Measurements from ENCODE around the gene C18orf32.

Gene C18orf32

DNA sequence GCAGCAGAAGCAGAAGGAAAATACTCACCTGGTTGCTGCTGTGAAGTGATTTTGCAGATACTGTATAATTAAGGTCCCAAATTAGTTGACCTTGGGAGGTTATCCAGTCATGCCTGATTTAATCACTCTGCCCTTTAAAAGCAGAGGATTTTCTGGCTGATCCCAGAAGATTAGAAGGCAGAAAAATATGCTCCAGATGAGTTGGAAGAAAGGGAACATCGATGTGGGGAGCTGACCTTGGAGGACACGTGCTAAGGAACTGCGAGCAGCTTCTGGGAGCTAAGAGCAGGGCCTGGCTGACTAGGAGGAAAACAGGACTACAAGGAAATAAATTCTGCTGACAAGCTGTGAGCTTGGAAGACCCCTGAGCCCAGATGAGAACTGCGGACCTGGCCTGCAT lies 13.3 kb downstream of the C18orf32 start:
- TF ChIP-seq TAF1 (IDR thresholded peaks at IDR 0.05; ENCODE audit: low read depth, low read length) = no peak
- TF ChIP-seq POU2F2 (IDR thresholded peaks at IDR 0.05; ENCODE audit: low read depth, low read length) = no peak
- TF ChIP-seq SPI1 (IDR thresholded peaks at IDR 0.05; ENCODE audit: low read depth, low read length) = no peak
- no peak for TF ChIP-seq POLR2AphosphoS5 (IDR thresholded peaks at IDR 0.05; ENCODE audit: low read depth, low read length)
- no peak for TF ChIP-seq PAX5 (IDR thresholded peaks at IDR 0.05; ENCODE audit: insufficient read depth, low read length, severe bottlenecking)
- TF ChIP-seq POLR2A (IDR thresholded peaks at IDR 0.05; ENCODE audit: low read depth, low read length) = no peak
- FAIRE-seq = no peak

DNA sequence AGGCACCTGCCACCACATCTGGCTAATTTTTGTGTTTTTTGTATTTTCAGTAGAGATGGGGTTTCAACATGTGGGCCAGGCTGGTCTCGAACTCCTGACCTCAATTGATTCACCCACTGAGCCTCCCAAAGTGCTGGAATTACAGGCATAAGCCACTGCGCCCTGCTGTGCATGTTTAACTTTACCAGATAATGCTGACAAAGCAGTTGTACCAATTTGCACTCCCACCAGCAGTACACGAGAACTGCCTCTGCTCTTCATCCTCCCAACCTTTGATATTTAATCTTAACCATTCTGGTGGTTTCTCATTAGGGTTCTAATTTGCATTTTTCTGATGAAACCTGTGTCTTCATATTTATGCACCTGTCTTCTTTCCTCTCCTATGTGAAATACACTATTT lies 14.6 kb downstream of the C18orf32 start:
- TF ChIP-seq POLR2A (IDR thresholded peaks at IDR 0.05; ENCODE audit: low read depth, low read length) (no peak), PAX5 (IDR thresholded peaks at IDR 0.05; ENCODE audit: insufficient read depth, low read length, severe bottlenecking) (no peak), TAF1 (IDR thresholded peaks at IDR 0.05; ENCODE audit: low read depth, low read length) (no peak), POU2F2 (IDR thresholded peaks at IDR 0.05; ENCODE audit: low read depth, low read length) (no peak)
- no peak for FAIRE-seq
- DNase-seq (ENCODE audit: insufficient read length, low spot score) = no peak

More for the DNA sequence above, 13.3 kb downstream of the C18orf32 start:
- DNase-seq (ENCODE audit: insufficient read length, low spot score) = no peak

DNA sequence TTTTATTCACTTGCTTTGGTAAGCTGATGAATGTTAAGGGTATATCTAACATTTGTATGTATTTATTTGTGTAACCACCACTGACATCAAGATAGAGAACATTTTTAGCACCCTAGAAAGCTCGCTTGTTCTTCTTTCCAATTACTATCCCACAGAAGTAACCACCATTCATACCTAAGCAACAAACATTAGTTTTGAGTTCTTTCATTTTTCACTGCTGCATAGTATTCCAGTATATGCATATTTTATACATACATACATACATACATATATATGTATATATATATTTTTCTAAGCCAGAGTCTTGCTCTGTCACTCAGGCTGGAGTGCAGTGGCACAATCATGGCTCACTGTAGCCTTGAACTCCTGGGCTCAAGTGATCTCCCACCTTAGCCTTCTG lies 15.5 kb downstream of the C18orf32 start:
- no peak for DNase-seq (ENCODE audit: insufficient read length, low spot score)
- FAIRE-seq = no peak
- TF ChIP-seq POU2F2 (IDR thresholded peaks at IDR 0.05; ENCODE audit: low read depth, low read length) = no peak
- TF ChIP-seq PAX5 (IDR thresholded peaks at IDR 0.05; ENCODE audit: insufficient read depth, low read length, severe bottlenecking) = no peak
- TF ChIP-seq SPI1 (IDR thresholded peaks at IDR 0.05; ENCODE audit: low read depth, low read length) = no peak
- TF ChIP-seq POLR2A (IDR thresholded peaks at IDR 0.05; ENCODE audit: low read depth, low read length) = no peak
- no peak for TF ChIP-seq TAF1 (IDR thresholded peaks at IDR 0.05; ENCODE audit: low read depth, low read length)
- TF ChIP-seq POLR2AphosphoS5 (IDR thresholded peaks at IDR 0.05; ENCODE audit: low read depth, low read length) = no peak

DNA sequence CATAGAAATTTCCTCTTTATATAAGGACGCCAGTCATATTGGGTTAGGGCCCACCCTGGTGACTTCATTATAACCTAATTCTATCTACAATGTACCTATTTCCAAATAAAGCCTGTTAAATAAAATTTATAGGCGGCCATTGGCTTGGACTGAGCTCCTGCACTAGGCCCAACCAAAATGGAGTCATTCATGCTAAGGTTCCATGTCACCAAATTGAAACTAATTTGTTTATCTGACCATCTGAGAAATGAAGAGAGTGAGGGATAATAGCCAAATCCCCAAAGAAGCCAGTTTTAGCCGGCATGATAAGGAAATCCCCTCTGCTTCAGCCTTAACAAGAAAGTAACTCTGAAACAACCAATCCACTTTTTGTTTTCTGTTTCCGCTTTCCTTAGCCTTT lies 19.4 kb downstream of the C18orf32 start:
- DNase-seq (ENCODE audit: insufficient read length, low spot score) = no peak
- FAIRE-seq = no peak
- TF ChIP-seq SPI1 (IDR thresholded peaks at IDR 0.05; ENCODE audit: low read depth, low read length) (no peak), POLR2AphosphoS5 (IDR thresholded peaks at IDR 0.05; ENCODE audit: low read depth, low read length) (no peak), TAF1 (IDR thresholded peaks at IDR 0.05; ENCODE audit: low read depth, low read length) (no peak), POLR2A (IDR thresholded peaks at IDR 0.05; ENCODE audit: low read depth, low read length) (no peak), PAX5 (IDR thresholded peaks at IDR 0.05; ENCODE audit: insufficient read depth, low read length, severe bottlenecking) (no peak), POU2F2 (IDR thresholded peaks at IDR 0.05; ENCODE audit: low read depth, low read length) (no peak)

DNA sequence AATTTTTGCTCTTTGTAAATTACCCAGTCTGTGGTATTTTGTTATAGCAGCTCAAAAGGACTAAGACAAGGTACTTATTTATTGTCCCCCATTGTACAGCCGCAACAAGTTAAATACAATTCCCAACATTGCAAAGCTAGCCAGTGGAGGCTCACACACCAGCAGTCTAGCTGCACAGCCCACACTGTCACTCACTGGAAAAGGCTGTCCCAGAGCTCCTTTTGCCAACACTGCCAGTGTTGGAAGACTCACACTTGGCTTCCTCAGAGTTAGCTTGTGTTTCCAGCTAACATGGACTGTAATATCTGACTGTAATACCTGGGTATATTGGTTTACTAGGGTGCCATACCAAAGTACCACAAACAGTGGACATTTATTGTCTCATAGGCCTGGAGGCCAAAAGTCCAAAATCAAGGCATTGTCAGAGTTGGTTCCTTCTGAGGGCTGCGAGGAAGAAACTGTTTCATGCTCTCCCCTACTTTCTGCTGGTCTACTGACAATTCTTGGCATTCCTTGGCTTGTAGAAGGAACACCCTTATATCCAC lies 19.9 kb downstream of the C18orf32 start:
- TF ChIP-seq SPI1 (IDR thresholded peaks at IDR 0.05; ENCODE audit: low read depth, low read length) (no peak), PAX5 (IDR thresholded peaks at IDR 0.05; ENCODE audit: insufficient read depth, low read length, severe bottlenecking) (no peak), TAF1 (IDR thresholded peaks at IDR 0.05; ENCODE audit: low read depth, low read length) (no peak), POLR2A (IDR thresholded peaks at IDR 0.05; ENCODE audit: low read depth, low read length) (no peak), POU2F2 (IDR thresholded peaks at IDR 0.05; ENCODE audit: low read depth, low read length) (no peak), POLR2AphosphoS5 (IDR thresholded peaks at IDR 0.05; ENCODE audit: low read depth, low read length) (no peak)
- DNase-seq (ENCODE audit: insufficient read length, low spot score) (no peak), FAIRE-seq (no peak)

DNA sequence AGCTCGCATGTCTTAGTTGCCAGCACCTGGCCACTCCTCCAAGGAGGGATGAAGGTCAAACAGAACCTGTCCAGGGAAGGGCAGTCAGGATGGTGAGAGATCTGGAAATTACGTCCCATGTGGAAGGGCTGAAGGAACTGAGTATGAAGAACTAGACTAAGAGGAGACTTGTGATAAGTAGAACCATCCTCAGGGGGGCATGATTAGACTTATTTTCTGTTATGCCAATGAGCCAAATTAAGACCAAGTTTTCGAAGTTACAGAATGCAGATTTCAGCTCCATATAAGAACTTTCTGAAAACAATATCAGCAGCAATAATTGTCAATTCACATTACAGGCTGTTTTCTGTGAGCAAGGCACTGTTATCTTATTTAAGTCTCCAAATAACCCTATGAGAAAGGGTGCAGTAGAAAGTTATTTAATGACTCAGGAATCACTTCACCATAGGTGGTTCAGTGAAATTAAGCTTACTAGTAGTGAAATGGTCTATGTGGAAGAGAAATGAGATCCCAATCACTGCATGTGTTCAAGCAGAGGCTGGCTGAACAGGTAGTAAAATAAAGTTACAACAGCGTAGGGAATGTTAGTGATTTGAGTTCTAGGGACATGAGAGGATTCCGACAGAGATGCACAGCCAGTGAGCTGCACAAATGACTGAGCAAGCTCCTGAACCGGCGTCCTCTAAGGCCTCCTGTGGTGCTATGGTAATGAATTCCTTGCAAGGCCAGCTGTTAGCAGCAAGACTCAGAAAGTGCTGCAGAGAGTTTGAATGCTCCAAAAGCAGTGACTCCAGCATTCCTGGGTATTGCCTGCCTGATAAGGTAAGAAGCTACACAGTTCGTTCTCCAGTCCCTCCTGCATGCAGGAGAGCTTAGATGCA lies 22.1 kb downstream of the C18orf32 start:
- no peak for DNase-seq (ENCODE audit: insufficient read length, low spot score)
- peak; percentile 38 for FAIRE-seq
- TF ChIP-seq POU2F2 (IDR thresholded peaks at IDR 0.05; ENCODE audit: low read depth, low read length) = no peak
- TF ChIP-seq TAF1 (IDR thresholded peaks at IDR 0.05; ENCODE audit: low read depth, low read length) = no peak
- no peak for TF ChIP-seq POLR2A (IDR thresholded peaks at IDR 0.05; ENCODE audit: low read depth, low read length)
- no peak for TF ChIP-seq PAX5 (IDR thresholded peaks at IDR 0.05; ENCODE audit: insufficient read depth, low read length, severe bottlenecking)
- TF ChIP-seq POLR2AphosphoS5 (IDR thresholded peaks at IDR 0.05; ENCODE audit: low read depth, low read length) = no peak
- no peak for TF ChIP-seq SPI1 (IDR thresholded peaks at IDR 0.05; ENCODE audit: low read depth, low read length)

DNA sequence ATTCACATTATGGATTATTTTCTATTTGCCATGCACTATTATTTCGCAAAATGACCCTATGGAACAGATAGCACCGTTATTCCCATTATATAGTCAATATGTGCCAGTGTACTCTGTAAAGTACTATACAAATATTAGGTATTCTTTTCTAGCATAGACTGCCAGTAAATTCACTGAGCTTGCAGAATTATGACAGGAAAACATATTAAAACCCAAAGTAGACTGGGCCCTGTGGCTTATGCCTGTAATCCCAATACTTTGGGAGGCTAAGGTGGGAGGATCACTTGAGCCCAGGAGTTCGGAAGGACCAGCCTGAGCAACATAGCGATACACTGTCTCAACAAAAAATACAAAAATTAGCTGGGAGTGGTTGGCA lies 25.4 kb downstream of the C18orf32 start:
- TF ChIP-seq POLR2AphosphoS5 (IDR thresholded peaks at IDR 0.05; ENCODE audit: low read depth, low read length) = no peak
- TF ChIP-seq PAX5 (IDR thresholded peaks at IDR 0.05; ENCODE audit: insufficient read depth, low read length, severe bottlenecking) = no peak
- no peak for TF ChIP-seq TAF1 (IDR thresholded peaks at IDR 0.05; ENCODE audit: low read depth, low read length)
- no peak for DNase-seq (ENCODE audit: insufficient read length, low spot score)
- FAIRE-seq = no peak

DNA sequence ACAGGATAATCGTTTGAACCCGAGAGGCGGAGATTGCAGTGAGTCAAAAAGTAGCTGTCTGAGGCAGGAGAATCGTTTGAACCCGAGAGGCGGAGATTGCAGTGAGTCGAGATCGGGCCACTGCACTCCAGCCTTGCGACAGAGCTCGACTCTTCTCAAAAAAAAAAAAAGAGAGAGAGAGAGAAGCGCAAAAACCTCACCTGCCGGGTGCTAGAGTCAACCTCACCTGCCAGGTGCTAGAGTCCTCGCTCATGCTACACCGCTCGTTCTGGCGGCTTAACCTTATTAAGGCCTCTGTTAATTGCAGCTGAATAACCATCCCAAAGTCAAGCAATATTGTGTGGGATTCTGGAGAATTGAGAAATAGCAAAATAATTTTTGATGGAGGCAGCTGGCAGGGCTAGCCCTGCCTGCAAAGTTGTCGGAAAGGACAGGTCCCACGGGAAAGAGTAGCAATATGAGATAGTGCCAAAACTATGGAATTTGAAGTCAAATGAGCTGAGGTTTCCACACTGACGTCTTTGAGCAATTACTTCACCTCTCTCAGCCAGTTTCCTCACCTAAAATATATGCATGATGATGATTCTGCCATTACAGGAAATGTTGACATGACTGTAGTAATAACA lies 25.9 kb downstream of the C18orf32 start:
- DNase-seq (ENCODE audit: insufficient read length, low spot score) (no peak), FAIRE-seq (no peak)
- no peak for TF ChIP-seq SPI1 (IDR thresholded peaks at IDR 0.05; ENCODE audit: low read depth, low read length)

DNA sequence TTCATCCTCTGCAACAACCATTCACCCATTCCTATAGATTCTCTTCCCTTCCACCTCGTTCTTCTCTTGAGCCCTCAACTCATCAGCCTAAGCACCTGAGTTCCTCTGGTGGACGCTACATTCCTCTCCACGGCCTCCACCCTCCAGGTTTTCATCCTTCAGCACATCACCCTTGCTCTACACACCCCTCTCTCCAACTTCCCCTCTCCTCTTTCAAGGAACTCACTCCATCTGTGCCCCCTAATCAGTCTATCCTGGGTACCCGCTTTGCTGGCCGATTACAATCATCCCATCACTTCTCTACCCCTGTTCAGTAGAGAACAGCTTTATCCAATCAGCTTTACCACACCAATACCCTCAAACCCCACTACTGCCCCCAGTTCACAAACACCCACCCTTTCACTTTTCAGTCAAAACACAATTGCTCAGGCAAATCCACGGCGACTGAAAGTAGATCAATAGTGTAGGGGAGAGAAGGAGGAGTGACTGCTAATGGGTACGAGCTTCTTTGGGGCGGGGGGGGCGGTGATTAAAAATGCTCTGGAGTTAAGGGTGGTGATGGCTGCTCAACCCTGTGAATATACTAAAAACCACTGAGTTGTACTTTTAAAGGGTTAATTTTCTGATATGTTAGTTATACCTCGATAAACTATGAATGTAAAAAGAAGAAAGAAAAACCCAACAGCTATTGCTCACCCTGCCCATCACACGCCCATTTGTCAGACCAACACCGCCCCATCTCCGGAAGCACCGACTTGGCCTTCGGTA lies 27.4 kb downstream of the C18orf32 start:
- FAIRE-seq (peak; percentile 26), DNase-seq (ENCODE audit: insufficient read length, low spot score) (no peak)
- no peak for TF ChIP-seq SPI1 (IDR thresholded peaks at IDR 0.05; ENCODE audit: low read depth, low read length)
- TF ChIP-seq POLR2A (IDR thresholded peaks at IDR 0.05; ENCODE audit: low read depth, low read length) = no peak
- TF ChIP-seq POU2F2 (IDR thresholded peaks at IDR 0.05; ENCODE audit: low read depth, low read length) = no peak
- TF ChIP-seq POLR2AphosphoS5 (IDR thresholded peaks at IDR 0.05; ENCODE audit: low read depth, low read length) = no peak
